ENCODE data around the gene AASDHPPT.

DNA sequence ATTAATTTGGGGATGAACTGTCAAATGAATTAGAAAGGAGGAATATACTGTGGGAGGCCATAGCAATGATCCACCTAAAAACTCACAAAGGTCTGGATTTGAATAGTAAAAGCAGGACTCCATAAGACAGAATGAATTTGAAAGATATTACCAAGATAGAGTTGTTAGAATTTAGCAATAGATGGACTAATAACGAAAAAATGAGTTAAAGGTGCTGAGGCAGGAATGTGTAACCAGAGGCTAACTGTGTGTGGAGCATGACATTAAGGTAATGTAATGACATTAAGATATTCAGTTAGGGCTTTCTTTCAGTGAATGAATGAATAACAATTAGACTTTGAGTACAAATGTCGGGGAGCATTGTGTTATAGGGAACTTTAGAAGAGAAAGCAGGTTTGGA is 51.3 kb downstream of the AASDHPPT start:
- TF ChIP-seq POLR2A (IDR thresholded peaks at IDR 0.05; ENCODE audit: borderline replicate concordance, extremely low read depth, insufficient read depth, insufficient read length) (no peak), SRF (IDR thresholded peaks at IDR 0.05; ENCODE audit: low read depth) (no peak), RAD21 (IDR thresholded peaks at IDR 0.05; ENCODE audit: low read depth) (no peak), SP1 (IDR thresholded peaks at IDR 0.05; ENCODE audit: low read depth) (no peak), CEBPB (IDR thresholded peaks at IDR 0.05; ENCODE audit: low read depth) (no peak)
- TF ChIP-seq, protein P1, sequence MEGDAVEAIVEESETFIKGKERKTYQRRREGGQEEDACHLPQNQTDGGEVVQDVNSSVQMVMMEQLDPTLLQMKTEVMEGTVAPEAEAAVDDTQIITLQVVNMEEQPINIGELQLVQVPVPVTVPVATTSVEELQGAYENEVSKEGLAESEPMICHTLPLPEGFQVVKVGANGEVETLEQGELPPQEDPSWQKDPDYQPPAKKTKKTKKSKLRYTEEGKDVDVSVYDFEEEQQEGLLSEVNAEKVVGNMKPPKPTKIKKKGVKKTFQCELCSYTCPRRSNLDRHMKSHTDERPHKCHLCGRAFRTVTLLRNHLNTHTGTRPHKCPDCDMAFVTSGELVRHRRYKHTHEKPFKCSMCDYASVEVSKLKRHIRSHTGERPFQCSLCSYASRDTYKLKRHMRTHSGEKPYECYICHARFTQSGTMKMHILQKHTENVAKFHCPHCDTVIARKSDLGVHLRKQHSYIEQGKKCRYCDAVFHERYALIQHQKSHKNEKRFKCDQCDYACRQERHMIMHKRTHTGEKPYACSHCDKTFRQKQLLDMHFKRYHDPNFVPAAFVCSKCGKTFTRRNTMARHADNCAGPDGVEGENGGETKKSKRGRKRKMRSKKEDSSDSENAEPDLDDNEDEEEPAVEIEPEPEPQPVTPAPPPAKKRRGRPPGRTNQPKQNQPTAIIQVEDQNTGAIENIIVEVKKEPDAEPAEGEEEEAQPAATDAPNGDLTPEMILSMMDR (IDR thresholded peaks at IDR 0.05 in 2 of 3, conservative IDR thresholded peaks at IDR 0.05 in 1 of 3; ENCODE audit: borderline replicate concordance in 1 of 3, insufficient read depth in 1 of 3, low read depth in 2 of 3, low read length in 2 of 3), result no peak
- TF ChIP-seq, protein P2, sequence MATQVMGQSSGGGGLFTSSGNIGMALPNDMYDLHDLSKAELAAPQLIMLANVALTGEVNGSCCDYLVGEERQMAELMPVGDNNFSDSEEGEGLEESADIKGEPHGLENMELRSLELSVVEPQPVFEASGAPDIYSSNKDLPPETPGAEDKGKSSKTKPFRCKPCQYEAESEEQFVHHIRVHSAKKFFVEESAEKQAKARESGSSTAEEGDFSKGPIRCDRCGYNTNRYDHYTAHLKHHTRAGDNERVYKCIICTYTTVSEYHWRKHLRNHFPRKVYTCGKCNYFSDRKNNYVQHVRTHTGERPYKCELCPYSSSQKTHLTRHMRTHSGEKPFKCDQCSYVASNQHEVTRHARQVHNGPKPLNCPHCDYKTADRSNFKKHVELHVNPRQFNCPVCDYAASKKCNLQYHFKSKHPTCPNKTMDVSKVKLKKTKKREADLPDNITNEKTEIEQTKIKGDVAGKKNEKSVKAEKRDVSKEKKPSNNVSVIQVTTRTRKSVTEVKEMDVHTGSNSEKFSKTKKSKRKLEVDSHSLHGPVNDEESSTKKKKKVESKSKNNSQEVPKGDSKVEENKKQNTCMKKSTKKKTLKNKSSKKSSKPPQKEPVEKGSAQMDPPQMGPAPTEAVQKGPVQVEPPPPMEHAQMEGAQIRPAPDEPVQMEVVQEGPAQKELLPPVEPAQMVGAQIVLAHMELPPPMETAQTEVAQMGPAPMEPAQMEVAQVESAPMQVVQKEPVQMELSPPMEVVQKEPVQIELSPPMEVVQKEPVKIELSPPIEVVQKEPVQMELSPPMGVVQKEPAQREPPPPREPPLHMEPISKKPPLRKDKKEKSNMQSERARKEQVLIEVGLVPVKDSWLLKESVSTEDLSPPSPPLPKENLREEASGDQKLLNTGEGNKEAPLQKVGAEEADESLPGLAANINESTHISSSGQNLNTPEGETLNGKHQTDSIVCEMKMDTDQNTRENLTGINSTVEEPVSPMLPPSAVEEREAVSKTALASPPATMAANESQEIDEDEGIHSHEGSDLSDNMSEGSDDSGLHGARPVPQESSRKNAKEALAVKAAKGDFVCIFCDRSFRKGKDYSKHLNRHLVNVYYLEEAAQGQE (IDR thresholded peaks at IDR 0.05; ENCODE audit: low read depth), result no peak
